Lower leg skin (tissue), 3 donors: Measurements from ENCODE around the gene PNP.

Experiments
- CTCF ChIP-seq, 3 donors: fragments of 450-650 bp; IDR thresholded peaks; one replicate each; pipeline ENCODE4 v1.5.1; 2016; ENCODE audit warnings: antibody characterized with exemption in 3 of 3, mild to moderate bottlenecking in 3 of 3, moderate library complexity in 2 of 3
- POLR2A ChIP-seq, 2 donors: fragments of 450-650 bp; IDR thresholded peaks; one replicate each; pipeline ENCODE4 v1.6.1; 2016 to 2017; ENCODE audit warnings: antibody characterized with exemption in 2 of 2, mild to moderate bottlenecking in 1 of 2, moderate library complexity in 1 of 2

- TF ChIP-seq CTCF (IDR thresholded peaks at IDR 0.05) (no peak), POLR2A (IDR thresholded peaks at IDR 0.05) (no peak)
These were observed 13.2 kb downstream of the PNP start for GRCh38 chr14:20482382-20482781.
